HG03469 (cell line): ENCODE measurements around the gene TMEM235.
"Not testable (repeated sequence)": the region's sequence is repeated elsewhere in the genome, so short reads cannot be mapped to it uniquely, and the experiment has no call there.

Source experiments
- ATAC-seq: cut with Tn5 transposase; IDR thresholded peaks from one replicate; pipeline ENCODE4 v1.9.1; 2021; ENCODE audit warnings: mild to moderate bottlenecking, moderate library complexity, moderate number of reproducible peaks; ENCODE audit not compliant: unreplicated experiment

Gene TMEM235

GRCh38 chr17:78237401-78238012 lies 6.1 kb downstream of the TMEM235 start:
- no peak for ATAC-seq

DNA sequence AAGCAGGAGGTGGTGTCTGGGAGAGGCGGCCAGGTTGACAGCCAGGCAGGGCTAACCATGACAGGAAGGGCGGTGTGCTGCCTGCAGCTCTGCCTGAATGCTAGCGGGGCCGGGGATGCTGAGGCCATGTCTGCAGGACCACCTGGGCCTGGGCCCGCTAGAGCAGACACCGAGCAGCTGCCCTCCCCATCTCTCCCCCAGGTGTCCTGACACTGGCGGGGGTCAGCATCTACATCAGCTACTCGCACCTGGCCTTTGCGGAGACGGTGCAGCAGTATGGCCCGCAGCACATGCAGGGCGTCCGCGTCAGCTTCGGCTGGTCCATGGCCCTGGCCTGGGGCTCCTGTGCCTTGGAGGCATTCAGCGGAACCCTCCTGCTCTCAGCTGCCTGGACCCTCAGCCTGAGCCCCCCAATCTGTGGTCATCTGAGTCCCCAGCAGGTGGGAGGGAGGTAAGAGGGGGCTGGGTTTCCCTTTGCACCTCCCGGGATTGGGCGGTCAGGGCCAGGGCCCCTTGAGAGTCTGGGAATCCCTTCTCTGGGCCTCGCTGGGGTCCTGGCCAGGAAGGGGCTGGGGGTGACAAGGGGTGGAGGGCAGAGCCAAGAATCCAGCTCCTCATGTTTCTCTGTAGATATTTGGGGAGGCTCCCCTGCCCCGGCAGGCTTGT lies 7.5 kb downstream of the TMEM235 start:
- ATAC-seq = no peak

GRCh38 chr17:78239489-78239931 lies 8.1 kb downstream of the TMEM235 start:
- no peak for ATAC-seq

- ATAC-seq = no peak
Observed at GRCh38 chr17:78240012-78240655, 8.7 kb downstream of the TMEM235 start.

DNA sequence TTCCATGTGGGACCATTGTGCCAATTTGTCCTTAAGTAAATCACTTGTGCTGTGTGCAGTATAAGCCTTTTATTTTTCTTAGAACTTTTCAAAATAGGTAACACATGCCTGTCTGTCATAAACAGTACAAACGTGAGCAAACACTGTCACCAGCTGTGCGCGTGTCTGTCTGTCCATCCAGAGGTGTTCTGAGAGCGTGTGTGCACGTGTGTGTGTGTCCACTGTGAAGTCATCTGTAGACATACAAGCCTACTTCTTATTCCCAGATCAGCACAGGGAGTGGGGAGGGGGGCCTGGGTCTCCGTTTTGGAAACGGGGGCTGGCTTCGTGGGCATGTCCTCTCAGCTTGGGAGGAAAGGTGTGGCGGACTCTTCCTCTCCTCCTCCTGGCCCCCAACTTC lies 9.4 kb downstream of the TMEM235 start:
- no peak for ATAC-seq

DNA sequence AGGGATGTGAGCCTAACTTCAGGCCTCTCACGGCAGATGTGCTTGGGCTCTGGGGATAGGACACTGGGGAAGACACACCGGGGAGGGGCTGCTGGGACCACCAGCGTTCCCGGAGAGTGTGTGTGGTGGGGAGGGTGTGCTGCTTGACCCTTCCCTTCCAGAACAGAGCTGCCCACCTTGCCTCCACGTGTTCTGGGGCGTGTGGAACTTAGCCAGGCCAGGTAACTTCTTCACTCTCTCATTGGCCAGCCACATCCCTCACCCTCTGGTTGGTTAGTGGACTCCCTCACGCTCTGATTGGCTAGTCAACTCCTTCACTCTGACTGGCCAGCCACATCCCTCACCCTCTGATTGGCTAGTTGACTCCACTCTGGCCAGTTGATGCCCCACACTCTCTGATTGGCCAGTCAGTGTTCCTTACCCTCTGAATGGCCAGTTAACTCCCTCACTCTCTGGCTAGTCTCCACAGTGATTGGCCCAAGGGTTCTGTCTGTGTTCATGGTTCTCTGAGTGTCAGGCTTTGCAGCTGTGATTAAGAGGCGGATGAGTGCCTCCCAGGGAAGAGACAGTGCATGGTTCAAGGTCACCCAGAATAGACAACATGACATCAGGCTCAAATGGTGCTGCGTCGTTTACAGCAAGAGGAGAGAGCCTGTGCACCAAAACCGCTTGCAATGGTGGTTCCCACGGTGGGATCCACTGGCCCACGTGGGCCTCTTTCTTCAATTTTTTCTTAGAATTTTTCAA lies 10.0 kb downstream of the TMEM235 start:
- ATAC-seq = no peak

DNA sequence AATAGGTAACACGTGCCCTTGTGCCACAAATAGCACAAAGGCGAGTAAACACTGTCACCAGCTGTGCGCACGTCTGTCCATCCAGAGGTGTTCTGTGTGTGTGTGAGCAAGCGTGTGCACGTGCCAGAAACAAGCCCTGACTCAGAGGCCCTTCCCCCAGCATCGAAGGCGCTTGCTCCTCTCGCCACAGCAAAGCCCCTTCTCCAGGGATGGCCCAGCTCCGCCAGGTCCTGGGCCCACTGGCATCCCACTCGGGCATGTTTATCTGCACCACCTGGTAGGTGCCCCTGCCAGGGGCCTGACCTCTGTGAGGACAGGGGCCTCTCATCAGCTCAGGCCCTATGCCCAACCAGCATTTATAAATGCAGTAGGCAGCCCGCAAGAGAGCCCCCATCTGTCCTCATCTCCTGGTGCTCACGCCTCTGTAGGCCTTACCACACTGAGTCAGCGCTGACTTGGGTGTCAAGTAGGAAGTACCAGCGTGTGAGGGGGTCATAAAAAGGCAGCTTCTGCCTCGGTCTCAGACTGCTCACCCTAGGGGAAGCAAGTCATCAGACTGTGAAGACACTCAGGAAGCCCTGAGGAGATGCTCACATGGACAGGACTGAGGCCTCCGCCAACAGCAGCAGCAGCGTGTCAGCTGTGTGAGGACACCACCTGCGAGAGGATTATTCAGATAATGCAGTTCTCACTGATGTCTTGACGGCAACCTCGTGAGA lies 10.8 kb downstream of the TMEM235 start:
- ATAC-seq = no peak

DNA sequence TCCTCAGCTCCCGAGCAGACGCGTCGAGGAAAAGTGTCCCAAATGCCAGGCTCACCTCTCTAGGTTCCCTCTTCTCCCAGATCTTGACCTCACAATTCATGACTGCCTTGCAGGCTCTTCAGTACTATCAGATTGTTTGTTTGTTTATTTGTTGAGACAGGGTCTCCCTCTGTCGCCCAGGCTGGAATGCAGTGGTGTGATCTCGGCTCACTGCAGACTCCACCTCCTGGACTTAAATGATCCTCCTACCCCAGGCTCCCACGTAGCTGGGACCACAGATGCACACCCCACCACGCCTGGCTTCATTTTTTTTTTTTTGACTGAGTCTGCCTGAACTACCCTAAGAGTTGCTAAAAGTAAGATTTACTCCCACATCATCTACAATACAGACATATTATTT lies 15.9 kb downstream of the TMEM235 start:
- ATAC-seq = no peak

DNA sequence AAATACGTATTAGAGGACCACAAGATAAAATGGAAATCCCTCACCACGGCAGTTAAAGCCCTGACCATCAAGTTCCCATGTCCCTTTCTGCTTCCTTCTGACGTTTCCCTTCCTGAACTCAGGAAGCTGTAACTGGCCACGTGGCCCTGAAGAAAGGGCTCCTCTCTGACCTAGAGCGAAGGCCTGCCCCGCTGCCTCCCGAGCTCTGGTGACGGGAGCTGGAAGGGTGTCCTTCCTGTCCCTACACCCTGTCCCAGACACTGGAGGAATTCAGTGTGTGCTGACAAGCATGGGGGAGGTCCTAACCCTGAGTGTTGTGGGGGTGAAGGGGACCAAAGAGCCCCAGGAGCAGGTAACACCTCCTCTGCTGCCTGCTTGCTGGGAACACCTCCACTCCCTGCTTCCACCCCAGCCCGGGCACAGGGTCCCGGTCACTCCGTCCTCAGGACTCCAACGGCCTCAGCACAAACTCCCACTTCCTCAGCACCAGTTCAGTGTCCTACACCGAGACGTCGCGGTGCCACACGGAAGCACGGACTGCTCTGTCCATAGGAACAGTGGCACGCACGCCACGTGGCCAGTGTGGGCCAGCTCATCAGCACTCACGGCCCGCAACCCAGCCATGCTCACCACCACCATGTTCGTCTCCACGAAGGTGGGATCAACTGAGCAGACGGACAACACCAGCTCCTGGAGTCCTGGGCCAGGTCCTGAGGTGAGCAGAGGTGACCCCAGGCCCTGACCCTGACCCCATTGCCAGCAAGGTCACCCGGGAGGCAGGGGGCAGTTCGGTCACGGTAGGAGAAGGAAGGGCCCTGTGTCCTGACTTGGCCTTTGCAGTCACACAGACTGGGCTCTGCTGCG lies 16.9 kb downstream of the TMEM235 start:
- no peak for ATAC-seq

GRCh38 chr17:78249074-78249817 lies 17.8 kb downstream of the TMEM235 start:
- no peak for ATAC-seq

DNA sequence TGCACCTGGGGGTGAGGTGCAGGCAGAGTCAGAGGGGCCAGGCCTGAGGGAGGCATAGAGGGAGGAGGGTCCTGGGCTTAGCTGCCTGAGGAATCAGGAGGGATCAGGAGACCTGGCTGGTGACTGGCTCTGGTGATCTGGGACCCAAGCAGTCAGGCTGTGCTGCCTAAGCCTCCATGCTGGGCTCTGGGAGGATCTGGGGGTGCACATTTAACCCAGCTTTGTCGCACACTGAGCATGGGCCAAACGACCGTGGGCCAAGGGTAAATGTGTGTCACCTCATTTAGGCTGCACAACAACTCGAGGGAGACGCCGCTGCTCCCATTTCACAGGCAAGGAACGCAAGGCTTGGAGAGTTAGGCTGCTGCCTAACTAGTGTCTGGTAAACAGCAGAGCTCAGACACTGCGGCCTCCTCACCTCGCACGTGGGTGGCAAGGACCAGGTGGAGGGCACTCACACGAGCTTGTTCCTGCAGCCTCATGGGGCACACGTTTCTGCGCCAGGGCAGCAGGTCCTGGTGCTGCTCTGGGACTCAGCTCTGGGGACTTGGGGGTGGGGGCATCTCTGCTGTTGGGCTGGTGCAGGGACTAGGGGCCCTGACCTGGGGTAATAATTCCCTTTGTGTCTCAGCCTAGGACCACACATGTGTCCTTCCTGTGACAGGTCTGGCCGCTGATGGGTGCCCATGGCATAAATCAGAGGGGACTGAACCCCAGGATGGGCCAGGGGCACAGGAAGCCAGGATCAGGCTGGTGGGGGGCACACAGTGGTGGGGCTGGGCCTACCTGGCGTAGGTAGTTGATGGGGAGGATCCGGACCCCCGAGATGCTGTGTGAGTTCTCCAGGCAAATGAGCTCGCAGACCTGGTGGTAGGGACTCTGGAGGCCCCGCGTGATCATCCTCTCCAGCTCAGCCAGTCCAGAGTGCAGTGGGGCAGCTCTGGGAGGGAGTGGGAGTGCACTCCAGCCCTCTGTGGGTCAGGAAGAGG lies 18.7 kb downstream of the TMEM235 start:
- no peak for ATAC-seq

DNA sequence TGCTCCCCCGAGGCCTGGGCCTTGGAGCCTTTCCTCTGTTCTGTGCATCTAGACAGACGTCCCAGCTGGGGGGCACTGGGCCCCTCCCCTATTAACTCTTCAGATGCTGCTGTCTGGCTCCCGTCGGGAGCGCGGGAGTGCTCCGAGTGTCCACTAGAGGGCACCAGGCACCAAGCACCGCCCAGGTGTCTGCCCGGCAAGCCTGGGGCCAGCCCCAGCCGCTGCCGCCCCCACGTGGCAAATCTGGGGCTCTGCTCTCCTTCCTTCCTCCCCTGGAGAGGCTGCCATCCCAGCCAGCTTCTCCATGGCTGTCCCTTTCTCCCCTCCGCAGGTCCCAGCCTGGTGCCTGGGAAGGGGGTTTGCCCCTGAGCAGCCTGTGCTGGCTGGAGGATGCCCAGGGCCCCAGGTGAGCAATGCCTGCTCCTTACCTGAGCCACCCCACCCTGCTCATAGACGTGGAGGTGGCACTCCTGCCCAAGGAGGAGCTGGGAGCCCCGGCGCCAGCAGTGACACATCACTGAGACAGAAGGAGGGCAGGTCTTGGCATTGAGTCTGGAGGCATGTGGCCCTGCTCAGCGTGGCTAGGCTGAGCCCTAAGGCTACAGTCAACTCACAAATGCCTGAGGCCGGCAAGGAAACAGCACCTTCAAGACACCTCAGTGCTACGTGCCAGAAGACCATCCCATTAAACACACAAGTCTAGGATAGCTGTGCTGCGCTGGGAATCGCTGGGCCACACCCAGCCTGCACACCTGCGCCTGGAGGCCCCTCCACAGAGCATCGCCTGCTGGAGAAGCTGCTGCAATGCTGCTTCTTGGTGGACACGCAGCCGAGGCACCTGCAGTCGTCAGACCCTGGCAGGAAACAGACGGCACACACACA lies 19.7 kb downstream of the TMEM235 start:
- ATAC-seq = no peak

- no peak for ATAC-seq
Observed at GRCh38 chr17:78251773-78252103, 20.3 kb downstream of the TMEM235 start.

- no peak for ATAC-seq
Observed at GRCh38 chr17:78252111-78252634, 20.7 kb downstream of the TMEM235 start.

- ATAC-seq = no peak
Observed at GRCh38 chr17:78252701-78253635, 21.5 kb downstream of the TMEM235 start.

GRCh38 chr17:78253636-78253945 lies 22.2 kb downstream of the TMEM235 start:
- ATAC-seq = not testable (repeated sequence)
